ENCODE results near the gene VSTM5.

VSTM5 gene

GRCh38 chr11:93846411-93846810 lies 4.0 kb downstream of the VSTM5 start:
- H2BK120ac ChIP-seq (ENCODE audit: low read depth, low read length): no peak overlapping the region
- no peak overlapping the region for H3K9ac ChIP-seq (ENCODE audit: low read depth, low read length, poor library complexity)
- no peak overlapping the region for H2BK12ac ChIP-seq (ENCODE audit: low read length)
- no peak overlapping the region for H2BK15ac ChIP-seq (ENCODE audit: low read length)
- no peak overlapping the region for H3K4ac ChIP-seq (ENCODE audit: low read length)
- H3K14ac ChIP-seq (ENCODE audit: low read length): no peak overlapping the region
- no peak overlapping the region for H2AFZ ChIP-seq (ENCODE audit: low read length)
- no peak for DNase-seq (ENCODE audit: low spot score)
- no peak overlapping the region for H3K23ac ChIP-seq (ENCODE audit: low read depth, low read length, poor library complexity)
- H3K4me1 ChIP-seq (ENCODE audit: control insufficient read depth in 2 of 2, insufficient read depth in 1 of 2, low read depth in 1 of 2, low read length in 2 of 2): no peaks in the 10 kb centered on the region
- no peaks in the 10 kb centered on the region for H3K9me3 ChIP-seq (replicated peaks in 1 of 2; ENCODE audit: control insufficient read depth in 2 of 2, insufficient read depth in 1 of 2, low read depth in 1 of 2, low read length in 2 of 2)
- H3K18ac ChIP-seq (ENCODE audit: low read length): no peak overlapping the region
- H3K4me3 ChIP-seq (ENCODE audit: low read length in 2 of 2): no peak overlapping the region
- H2BK5ac ChIP-seq (ENCODE audit: low read length): no peak overlapping the region
- no peaks in the 10 kb centered on the region for H3K36me3 ChIP-seq (replicated peaks in 1 of 2; ENCODE audit: control insufficient read depth in 2 of 2, insufficient read depth in 2 of 2, low read length in 2 of 2)
- H3K27me3 ChIP-seq (ENCODE audit: control insufficient read depth in 3 of 3, insufficient read depth in 3 of 3, low read depth in 1 of 3, low read length in 3 of 3): peaks cover 0 to 10% (median 0%) of the 10 kb centered on the region in 3 experiments
- H3K79me1 ChIP-seq (ENCODE audit: low read depth, low read length): no peaks in the 10 kb centered on the region
- no peak overlapping the region for H2AK5ac ChIP-seq (ENCODE audit: low read depth, low read length)
- no peak overlapping the region for H4K8ac ChIP-seq (ENCODE audit: low read depth, low read length)
- no peak overlapping the region for H4K91ac ChIP-seq (ENCODE audit: low read depth, low read length, poor library complexity)
- no CpG with 5 or more reads among the region's 2 CpGs for WGBS, 2 donors (ENCODE audit: extremely low coverage in 2 of 2, insufficient read length in 2 of 2, insufficient replicate concordance in 1 of 2)
- H3K27ac ChIP-seq (replicated peaks; ENCODE audit: low read length): no peak overlapping the region
- no peak overlapping the region for H3K4me2 ChIP-seq (ENCODE audit: insufficient read depth, low read length, poor library complexity, severe bottlenecking)

- no peak overlapping the region for H3K4me2 ChIP-seq (ENCODE audit: insufficient read depth, low read length, poor library complexity, severe bottlenecking)
- no peak overlapping the region for H2BK5ac ChIP-seq (ENCODE audit: low read length)
- no peak for DNase-seq (ENCODE audit: low spot score)
- no CpG with 5 or more reads among the region's 8 CpGs for WGBS, 2 donors (ENCODE audit: extremely low coverage in 2 of 2, insufficient read length in 2 of 2, insufficient replicate concordance in 1 of 2)
- H3K18ac ChIP-seq (ENCODE audit: low read length): no peak overlapping the region
- no peak overlapping the region for H4K91ac ChIP-seq (ENCODE audit: low read depth, low read length, poor library complexity)
- no peaks in the 10 kb centered on the region for H3K4me1 ChIP-seq (ENCODE audit: control insufficient read depth in 2 of 2, insufficient read depth in 1 of 2, low read depth in 1 of 2, low read length in 2 of 2)
- no peak overlapping the region for H2AFZ ChIP-seq (ENCODE audit: low read length)
- H3K14ac ChIP-seq (ENCODE audit: low read length): no peak overlapping the region
- no peak overlapping the region for H3K4ac ChIP-seq (ENCODE audit: low read length)
- no peak overlapping the region for H3K4me3 ChIP-seq (ENCODE audit: low read length in 2 of 2)
- H2BK120ac ChIP-seq (ENCODE audit: low read depth, low read length): no peak overlapping the region
- H2BK15ac ChIP-seq (ENCODE audit: low read length): no peak overlapping the region
- peaks cover 0 to 10% (median 0%) of the 10 kb centered on the region in 3 experiments for H3K27me3 ChIP-seq (ENCODE audit: control insufficient read depth in 3 of 3, insufficient read depth in 3 of 3, low read depth in 1 of 3, low read length in 3 of 3)
- no peak overlapping the region for H3K23ac ChIP-seq (ENCODE audit: low read depth, low read length, poor library complexity)
- H2BK12ac ChIP-seq (ENCODE audit: low read length): no peak overlapping the region
- no peak overlapping the region for H2AK5ac ChIP-seq (ENCODE audit: low read depth, low read length)
- H3K9ac ChIP-seq (ENCODE audit: low read depth, low read length, poor library complexity): no peak overlapping the region
- no peaks in the 10 kb centered on the region for H3K79me1 ChIP-seq (ENCODE audit: low read depth, low read length)
- no peak overlapping the region for H3K27ac ChIP-seq (replicated peaks; ENCODE audit: low read length)
- H3K36me3 ChIP-seq (replicated peaks in 1 of 2; ENCODE audit: control insufficient read depth in 2 of 2, insufficient read depth in 2 of 2, low read length in 2 of 2): no peaks in the 10 kb centered on the region
- no peak overlapping the region for H4K8ac ChIP-seq (ENCODE audit: low read depth, low read length)
- H3K9me3 ChIP-seq (replicated peaks in 1 of 2; ENCODE audit: control insufficient read depth in 2 of 2, insufficient read depth in 1 of 2, low read depth in 1 of 2, low read length in 2 of 2): no peaks in the 10 kb centered on the region
Observed at GRCh38 chr11:93845181-93846092, 5.0 kb downstream of the VSTM5 start.

- Histone ChIP-seq H2BK15ac (ENCODE audit: low read length) (no peak overlapping the region), H2AFZ (ENCODE audit: low read length) (no peak overlapping the region), H3K9me3 (replicated peaks in 1 of 2; ENCODE audit: control insufficient read depth in 2 of 2, insufficient read depth in 1 of 2, low read depth in 1 of 2, low read length in 2 of 2) (no peaks in the 10 kb centered on the region), H2BK12ac (ENCODE audit: low read length) (no peak overlapping the region), H3K27me3 (ENCODE audit: control insufficient read depth in 3 of 3, insufficient read depth in 3 of 3, low read depth in 1 of 3, low read length in 3 of 3) (peaks cover 0 to 10% (median 0%) of the 10 kb centered on the region in 3 experiments), H3K27ac (replicated peaks; ENCODE audit: low read length) (no peak overlapping the region), H4K8ac (ENCODE audit: low read depth, low read length) (no peak overlapping the region), H3K4me1 (ENCODE audit: control insufficient read depth in 2 of 2, insufficient read depth in 1 of 2, low read depth in 1 of 2, low read length in 2 of 2) (no peaks in the 10 kb centered on the region), H3K23ac (ENCODE audit: low read depth, low read length, poor library complexity) (no peak overlapping the region), H3K9ac (ENCODE audit: low read depth, low read length, poor library complexity) (no peak overlapping the region), H2BK120ac (ENCODE audit: low read depth, low read length) (no peak overlapping the region), H3K18ac (ENCODE audit: low read length) (no peak overlapping the region), H3K4me3 (ENCODE audit: low read length in 2 of 2) (no peak overlapping the region), H3K36me3 (replicated peaks in 1 of 2; ENCODE audit: control insufficient read depth in 2 of 2, insufficient read depth in 2 of 2, low read length in 2 of 2) (no peaks in the 10 kb centered on the region), H3K79me1 (ENCODE audit: low read depth, low read length) (no peaks in the 10 kb centered on the region), H3K4me2 (ENCODE audit: insufficient read depth, low read length, poor library complexity, severe bottlenecking) (no peak overlapping the region), H3K14ac (ENCODE audit: low read length) (no peak overlapping the region), H2AK5ac (ENCODE audit: low read depth, low read length) (no peak overlapping the region), H2BK5ac (ENCODE audit: low read length) (no peak overlapping the region), H3K4ac (ENCODE audit: low read length) (no peak overlapping the region), H4K91ac (ENCODE audit: low read depth, low read length, poor library complexity) (no peak overlapping the region)
- no peak for DNase-seq (ENCODE audit: low spot score)
- WGBS, 2 donors (ENCODE audit: extremely low coverage in 2 of 2, insufficient read length in 2 of 2, insufficient replicate concordance in 1 of 2): no CpG with 5 or more reads among the region's 7 CpGs
Observed at GRCh38 chr11:93844568-93844967, 5.8 kb downstream of the VSTM5 start.

GRCh38 chr11:93843906-93844305 lies 6.5 kb downstream of the VSTM5 start:
- Histone ChIP-seq H3K4ac (ENCODE audit: low read length) (no peak overlapping the region), H3K4me1 (ENCODE audit: control insufficient read depth in 2 of 2, insufficient read depth in 1 of 2, low read depth in 1 of 2, low read length in 2 of 2) (no peaks in the 10 kb centered on the region), H3K79me1 (ENCODE audit: low read depth, low read length) (no peaks in the 10 kb centered on the region), H3K18ac (ENCODE audit: low read length) (no peak overlapping the region), H3K9ac (ENCODE audit: low read depth, low read length, poor library complexity) (no peak overlapping the region), H3K27me3 (ENCODE audit: control insufficient read depth in 3 of 3, insufficient read depth in 3 of 3, low read depth in 1 of 3, low read length in 3 of 3) (peaks cover 0 to 8% (median 0%) of the 10 kb centered on the region in 3 experiments), H3K36me3 (replicated peaks in 1 of 2; ENCODE audit: control insufficient read depth in 2 of 2, insufficient read depth in 2 of 2, low read length in 2 of 2) (no peaks in the 10 kb centered on the region), H4K91ac (ENCODE audit: low read depth, low read length, poor library complexity) (no peak overlapping the region), H4K8ac (ENCODE audit: low read depth, low read length) (no peak overlapping the region), H2AFZ (ENCODE audit: low read length) (no peak overlapping the region), H2BK12ac (ENCODE audit: low read length) (no peak overlapping the region), H2BK120ac (ENCODE audit: low read depth, low read length) (no peak overlapping the region), H3K23ac (ENCODE audit: low read depth, low read length, poor library complexity) (no peak overlapping the region), H3K27ac (replicated peaks; ENCODE audit: low read length) (no peak overlapping the region), H3K4me3 (ENCODE audit: low read length in 2 of 2) (no peak overlapping the region), H2AK5ac (ENCODE audit: low read depth, low read length) (no peak overlapping the region), H3K4me2 (ENCODE audit: insufficient read depth, low read length, poor library complexity, severe bottlenecking) (no peak overlapping the region), H3K14ac (ENCODE audit: low read length) (no peak overlapping the region), H2BK5ac (ENCODE audit: low read length) (no peak overlapping the region), H3K9me3 (replicated peaks in 1 of 2; ENCODE audit: control insufficient read depth in 2 of 2, insufficient read depth in 1 of 2, low read depth in 1 of 2, low read length in 2 of 2) (no peaks in the 10 kb centered on the region), H2BK15ac (ENCODE audit: low read length) (no peak overlapping the region)
- WGBS, 2 donors (ENCODE audit: extremely low coverage in 2 of 2, insufficient read length in 2 of 2, insufficient replicate concordance in 1 of 2): no CpG with 5 or more reads among the region's 5 CpGs
- DNase-seq (ENCODE audit: low spot score): no peak
